CD4-positive, alpha-beta T cell treated with Interleukin-10 for 1 hour (primary cell): ENCODE data around the gene HLA-DRA.

Experiments used
- DNase-seq: peaks from one replicate; pipeline ENCODE4 v3.0.0-alpha.2; 2020

HLA-DRA gene

DNA sequence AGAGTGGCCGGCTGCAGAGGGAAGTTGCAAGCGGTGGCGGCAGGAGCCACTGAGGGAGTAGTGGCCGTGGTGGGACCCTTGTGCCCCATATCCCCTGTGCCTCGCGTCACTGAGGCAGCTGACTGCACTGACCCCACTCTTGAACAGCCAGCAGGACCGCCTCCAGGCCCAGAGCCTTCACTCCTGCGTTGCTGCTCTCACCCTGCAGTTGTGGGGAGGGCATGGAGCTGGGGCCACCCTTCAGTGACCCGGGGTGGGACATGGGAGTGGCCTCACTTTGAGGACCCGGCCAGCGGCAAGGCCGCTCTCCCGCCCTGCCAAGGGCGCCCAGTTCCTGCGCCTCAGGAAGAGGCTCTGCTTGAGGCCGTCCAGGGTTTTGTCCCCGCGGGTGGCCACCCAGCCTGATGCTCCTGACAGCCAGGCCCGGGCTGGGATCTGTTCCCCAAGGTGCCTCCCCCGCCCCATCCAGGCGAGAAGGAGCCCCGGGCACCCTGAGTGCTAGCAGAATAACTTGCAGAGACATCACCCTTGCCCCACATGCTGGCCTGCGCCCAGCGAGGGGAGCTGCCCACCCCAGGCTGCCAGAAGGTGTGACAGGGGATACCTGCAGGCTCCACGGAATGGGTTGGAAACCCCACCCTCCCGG is 44.4 kb downstream of the HLA-DRA start:
- no peak for DNase-seq

DNA sequence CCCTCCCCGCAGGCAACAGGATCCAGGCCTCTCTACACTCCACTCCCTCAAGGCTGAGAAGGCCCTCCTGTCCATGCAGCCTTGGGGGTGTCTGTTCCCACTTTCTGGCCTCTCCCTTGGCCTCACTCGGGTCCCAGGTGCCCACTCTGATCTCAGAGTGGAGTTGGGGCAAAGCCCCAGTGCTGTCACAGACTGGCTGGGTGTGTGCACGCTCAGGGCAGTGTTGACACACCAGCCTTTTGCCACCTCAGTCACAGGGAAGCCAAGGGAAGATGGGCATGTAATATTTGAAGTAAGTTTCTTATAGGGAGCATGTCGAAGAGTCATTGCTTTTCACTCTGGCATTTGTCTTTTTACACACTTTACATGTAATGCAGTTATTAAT is 44.9 kb downstream of the HLA-DRA start:
- DNase-seq: no peak

- DNase-seq: no peak
Observed at GRCh38 chr6:32488083-32488482, 48.4 kb downstream of the HLA-DRA start.

DNA sequence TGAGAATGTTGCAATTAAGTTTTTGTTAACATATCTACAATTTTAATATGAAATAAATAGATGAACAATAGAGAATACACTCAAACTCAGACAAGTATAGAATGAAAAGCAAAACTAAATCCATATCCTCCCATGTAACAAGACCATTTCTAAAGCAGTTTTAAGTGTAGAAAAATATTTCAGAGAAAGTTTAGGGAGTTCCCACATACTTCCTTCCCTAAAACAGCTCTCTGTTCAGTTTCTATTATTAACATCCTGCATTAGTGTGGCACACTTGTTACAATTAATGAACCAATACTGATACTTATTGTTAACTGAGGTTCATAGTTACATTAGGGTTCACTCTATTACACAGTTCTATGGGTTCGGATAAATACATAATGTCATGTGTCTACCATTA is 52.0 kb downstream of the HLA-DRA start:
- no peak for DNase-seq

DNA sequence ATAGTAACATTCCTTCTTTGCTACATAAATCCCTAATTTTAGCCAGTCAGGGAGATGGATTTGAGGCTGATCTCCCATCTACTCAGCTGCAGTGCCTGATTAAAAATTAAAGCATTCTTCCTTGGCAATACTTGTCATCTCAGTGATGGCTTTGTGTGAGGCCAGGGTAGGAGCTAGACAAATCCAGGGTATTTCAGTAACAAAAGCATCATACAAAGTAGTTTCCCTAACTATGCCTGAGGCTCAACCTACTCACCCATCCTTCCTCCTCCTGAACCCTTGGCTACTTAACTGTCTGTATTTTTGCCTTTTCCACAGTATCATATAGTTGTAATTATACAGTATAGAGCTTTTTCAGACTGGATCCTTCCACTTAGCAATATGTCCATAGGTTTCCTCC is 52.7 kb downstream of the HLA-DRA start:
- DNase-seq: no peak
